Tibial nerve (tissue), 4 donors: ENCODE measurements around the gene MYO18B.

ENCODE experiments used
- CTCF ChIP-seq, 5 experiments: fragments of 200-600 bp in 3 of 5; fragments of 450-650 bp in 2 of 5; sonication (generic) in 3 of 5; IDR thresholded peaks; one replicate each; pipeline ENCODE4 v1.5.1; 2016 to 2019; ENCODE audit warnings: antibody characterized with exemption in 5 of 5, mild to moderate bottlenecking in 3 of 5, moderate library complexity in 2 of 5
- EP300 ChIP-seq, 2 donors: sonication (generic); formaldehyde crosslinking; IDR thresholded peaks; one replicate each; pipeline ENCODE4 v1.6.1; 2017; ENCODE audit warnings: antibody characterized with exemption in 2 of 2, mild to moderate bottlenecking in 1 of 2
- POLR2A ChIP-seq, 2 donors: fragments of 450-650 bp; IDR thresholded peaks; one replicate each; pipeline ENCODE4 v1.6.1; 2017; ENCODE audit warnings: antibody characterized with exemption in 2 of 2, mild to moderate bottlenecking in 2 of 2, moderate library complexity in 2 of 2

GRCh38 chr22:25786165-25786564 lies 44.2 kb downstream of the MYO18B start:
- TF ChIP-seq CTCF (IDR thresholded peaks at IDR 0.05) (no peak), EP300 (IDR thresholded peaks at IDR 0.05) (no peak), POLR2A (IDR thresholded peaks at IDR 0.05) (no peak)
